Measurements from ENCODE around the gene PAPSS2. TPM values are rescaled to one million over a fixed set of nuclear protein-coding genes. Genes with fewer than 3 reads are reported as not detected.

Gene PAPSS2
- total RNA-seq, 1 experiment from 2014 or later = 24.5 TPM

DNA sequence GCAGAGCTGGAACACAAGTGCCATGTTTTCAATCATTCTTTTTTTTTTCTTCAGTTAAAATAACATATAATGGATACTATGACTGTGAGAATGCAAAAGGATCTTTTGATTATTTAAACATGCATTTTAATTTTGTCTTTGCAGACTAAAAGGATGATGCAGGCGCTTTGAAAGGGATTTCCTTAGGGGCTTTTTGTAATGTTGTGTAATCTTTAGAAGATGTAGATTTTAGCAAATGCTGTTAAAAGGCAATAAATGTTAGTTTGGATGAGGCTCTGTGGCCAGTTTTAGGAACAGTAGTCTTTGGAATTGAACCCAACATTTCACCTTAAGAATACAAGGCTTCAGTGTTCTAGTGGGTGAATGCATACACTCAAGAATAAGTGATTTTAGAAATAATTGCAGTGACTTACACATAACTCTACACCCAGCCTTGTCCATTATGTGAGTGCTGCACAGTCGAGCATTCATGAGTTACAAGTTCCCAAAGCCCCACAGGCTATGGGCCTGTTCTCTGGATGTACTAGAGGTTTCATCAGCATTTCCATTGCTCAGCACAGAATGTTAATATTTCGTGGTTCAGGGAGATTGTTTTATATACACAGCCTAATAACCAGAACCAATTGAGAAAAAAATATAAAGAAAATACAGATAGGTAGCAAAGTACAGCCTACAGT is 11.6 kb downstream of the PAPSS2 start:
- no peak overlapping the region for H2BK20ac ChIP-seq (ENCODE audit: low read depth, low read length, poor library complexity, severe bottlenecking)
- no peaks in the 10 kb centered on the region for H4K20me1 ChIP-seq (ENCODE audit: control insufficient read depth, insufficient read depth, insufficient read length)
- H2BK5ac ChIP-seq (ENCODE audit: insufficient read length, low read length) = no peak overlapping the region
- H3K18ac ChIP-seq (ENCODE audit: insufficient read length, low read depth, low read length) = no peak overlapping the region
- no peaks in the 10 kb centered on the region for H3K79me1 ChIP-seq (ENCODE audit: insufficient read depth, low read depth, low read length, poor library complexity, severe bottlenecking)
- H3K27ac ChIP-seq (ENCODE audit: insufficient read length, low read depth, low read length) = no peak overlapping the region
- H2BK12ac ChIP-seq (ENCODE audit: insufficient read length, low read depth, low read length) = no peak overlapping the region
- no peak overlapping the region for H3K4me2 ChIP-seq (ENCODE audit: insufficient read depth, insufficient read length, low read length)
- WGBS (ENCODE audit: extremely low coverage, insufficient read length, low lambda C conversion rate) = no CpG with 5 or more reads among the region's 3 CpGs
- peaks cover 0 to 9% (median 8%) of the 10 kb centered on the region in 3 experiments; a peak in 5 of 7 replicates for H3K36me3 Mint-ChIP-seq (ENCODE audit: insufficient read depth in 1 of 3, low read depth in 3 of 3)
- H3K4me3 Mint-ChIP-seq = no peak overlapping the region
- no peak for DNase-seq
- H3K4me1 Mint-ChIP-seq = peaks cover 7 to 11% of the 10 kb centered on the region in 2 experiments
- no peak overlapping the region for H3K56ac ChIP-seq (ENCODE audit: insufficient read length, low read depth, low read length)
- no peaks in the 10 kb centered on the region for H3K23me2 ChIP-seq (ENCODE audit: insufficient read length, low read depth, low read length, poor library complexity, severe bottlenecking)
- H4K91ac ChIP-seq (ENCODE audit: insufficient read length, low read depth, low read length) = no peak overlapping the region
- H3K27me3 ChIP-seq (ENCODE audit: insufficient read depth, low read length) = no peaks in the 10 kb centered on the region; the same call in 1 of the 2 replicates
- no peaks in the 10 kb centered on the region for H3K9me3 ChIP-seq (ENCODE audit: control insufficient read depth, low read depth, low read length)
- no peak overlapping the region for H4K8ac ChIP-seq (replicated peaks; ENCODE audit: insufficient read length, low read depth, low read length)
- no peak overlapping the region for H4K5ac ChIP-seq (ENCODE audit: insufficient read length, low read depth, low read length)
- peaks cover 3% of the 10 kb centered on the region; the same call in 1 of the 2 replicates for H3K4me1 ChIP-seq (ENCODE audit: insufficient read depth, low read length)
- H3K23ac ChIP-seq (ENCODE audit: insufficient read length, low read depth, low read length) = no peak overlapping the region
- H2AK5ac ChIP-seq (ENCODE audit: insufficient read length, low read length) = no peak overlapping the region
- TF ChIP-seq, protein P1, sequence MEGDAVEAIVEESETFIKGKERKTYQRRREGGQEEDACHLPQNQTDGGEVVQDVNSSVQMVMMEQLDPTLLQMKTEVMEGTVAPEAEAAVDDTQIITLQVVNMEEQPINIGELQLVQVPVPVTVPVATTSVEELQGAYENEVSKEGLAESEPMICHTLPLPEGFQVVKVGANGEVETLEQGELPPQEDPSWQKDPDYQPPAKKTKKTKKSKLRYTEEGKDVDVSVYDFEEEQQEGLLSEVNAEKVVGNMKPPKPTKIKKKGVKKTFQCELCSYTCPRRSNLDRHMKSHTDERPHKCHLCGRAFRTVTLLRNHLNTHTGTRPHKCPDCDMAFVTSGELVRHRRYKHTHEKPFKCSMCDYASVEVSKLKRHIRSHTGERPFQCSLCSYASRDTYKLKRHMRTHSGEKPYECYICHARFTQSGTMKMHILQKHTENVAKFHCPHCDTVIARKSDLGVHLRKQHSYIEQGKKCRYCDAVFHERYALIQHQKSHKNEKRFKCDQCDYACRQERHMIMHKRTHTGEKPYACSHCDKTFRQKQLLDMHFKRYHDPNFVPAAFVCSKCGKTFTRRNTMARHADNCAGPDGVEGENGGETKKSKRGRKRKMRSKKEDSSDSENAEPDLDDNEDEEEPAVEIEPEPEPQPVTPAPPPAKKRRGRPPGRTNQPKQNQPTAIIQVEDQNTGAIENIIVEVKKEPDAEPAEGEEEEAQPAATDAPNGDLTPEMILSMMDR (conservative IDR thresholded peaks at IDR 0.05) = no peak
- H3K14ac ChIP-seq (ENCODE audit: insufficient read depth, low read length) = no peak overlapping the region
- no peak overlapping the region for H3K4ac ChIP-seq (ENCODE audit: low read depth, low read length)
- no peak overlapping the region for H2BK120ac ChIP-seq (ENCODE audit: low read depth, low read length, poor library complexity, severe bottlenecking)
- H3K27ac Mint-ChIP-seq = no peak overlapping the region
- no peak overlapping the region for H3T11ph ChIP-seq (ENCODE audit: low read length)
- H2AFZ ChIP-seq (ENCODE audit: low read length) = no peak overlapping the region
- H3K9ac ChIP-seq (ENCODE audit: extremely low read depth, insufficient read length, low read length) = no peak overlapping the region
- H3K27me3 Mint-ChIP-seq (ENCODE audit: low read depth) = no peaks in the 10 kb centered on the region
- no peaks in the 10 kb centered on the region for H3K9me3 Mint-ChIP-seq
- H2BK15ac ChIP-seq (ENCODE audit: low read depth, low read length) = no peak overlapping the region
- H3K79me2 ChIP-seq (ENCODE audit: insufficient read depth, low read length) = no peaks in the 10 kb centered on the region; the same call in 1 of the 2 replicates

All from H9 (cell line).